GM23338 (cell line): ENCODE results near the gene BZW2. TPM values are rescaled to one million over a fixed set of nuclear protein-coding genes. Genes with fewer than 3 reads are reported as not detected.

Experiments used
- ATAC-seq: fragments of 200-7000 bp; cut with Tn5 transposase; 3 replicates; pipeline ENCODE4 v1.9.1; 2020
- DNase-seq: peaks from one replicate; pipeline ENCODE4 v3.0.0-alpha.2; 2015; ENCODE audit warnings: low spot score
- H2AFZ ChIP-seq: fragments of 200-600 bp; sonication (generic); 2 replicates; pipeline ENCODE4 v1.8.0; 2016; ENCODE audit warnings: antibody characterized with exemption, mild to moderate bottlenecking, moderate library complexity
- H3F3A ChIP-seq: fragments of 200-600 bp; sonication (generic); replicated peaks from 2 replicates; pipeline ENCODE4 v1.8.0; 2017; ENCODE audit warnings: antibody characterized with exemption, mixed run types, low read depth
- H3K27ac ChIP-seq: fragments of 200-600 bp; sonication (generic); 2 replicates; pipeline ENCODE4 v1.6.1; 2016; ENCODE audit warnings: low read depth
- H3K27me3 ChIP-seq: fragments of 200-600 bp; sonication (generic); 2 replicates; pipeline ENCODE4 v1.8.0; 2016; ENCODE audit warnings: mild to moderate bottlenecking, mixed run types, moderate library complexity; ENCODE audit not compliant: insufficient read depth
- H3K36me3 ChIP-seq: fragments of 200-600 bp; sonication (generic); 2 replicates; pipeline ENCODE4 v1.8.0; 2016; ENCODE audit warnings: mild to moderate bottlenecking; ENCODE audit not compliant: insufficient read depth
- H3K4me1 ChIP-seq: fragments of 200-600 bp; sonication (generic); 2 replicates; pipeline ENCODE4 v1.8.0; 2016; ENCODE audit warnings: mild to moderate bottlenecking, moderate library complexity; ENCODE audit not compliant: insufficient read depth
- H3K4me2 ChIP-seq: fragments of 200-600 bp; sonication (generic); 2 replicates; pipeline ENCODE4 v1.7.1; 2017; ENCODE audit warnings: mixed run types
- H3K4me3 ChIP-seq: fragments of 200-600 bp; sonication (generic); 2 replicates; pipeline ENCODE4 v1.6.1; 2016; ENCODE audit warnings: mixed run types
- H3K79me2 ChIP-seq: fragments of 200-600 bp; sonication (generic); replicated peaks from 2 replicates; pipeline ENCODE4 v1.8.0; 2017; ENCODE audit warnings: mild to moderate bottlenecking; ENCODE audit not compliant: insufficient read depth
- H3K9me2 ChIP-seq: fragments of 200-600 bp; sonication (generic); 2 replicates; pipeline ENCODE4 v1.8.0; 2017; ENCODE audit not compliant: insufficient read depth
- H4K20me1 ChIP-seq: fragments of 200-600 bp; sonication (generic); replicated peaks from 2 replicates; pipeline ENCODE4 v1.8.0; 2017; ENCODE audit warnings: mild to moderate bottlenecking; ENCODE audit not compliant: insufficient read depth
- H3K27ac Mint-ChIP-seq: 2 replicates; pipeline ENCODE4 v1.8.0; 2020; ENCODE audit warnings: inconsistent platforms, mild to moderate bottlenecking, moderate library complexity, mixed read lengths
- H3K27me3 Mint-ChIP-seq: 3 replicates; pipeline ENCODE4 v1.8.0; 2022; ENCODE audit warnings: low read depth, mild to moderate bottlenecking, moderate library complexity, mixed read lengths, inconsistent platforms; ENCODE audit not compliant: insufficient read depth, poor library complexity
- H3K36me3 Mint-ChIP-seq: 3 replicates; pipeline ENCODE4 v1.8.0; 2021; ENCODE audit warnings: low read depth, mild to moderate bottlenecking, inconsistent platforms, moderate library complexity, mixed read lengths
- H3K4me1 Mint-ChIP-seq: 3 replicates; pipeline ENCODE4 v1.8.0; 2020; ENCODE audit warnings: mild to moderate bottlenecking, inconsistent platforms, mixed read lengths
- H3K4me3 Mint-ChIP-seq: 3 replicates; pipeline ENCODE4 v1.8.0; 2021; ENCODE audit warnings: moderate library complexity, mild to moderate bottlenecking, inconsistent platforms, mixed read lengths
- H3K9me3 Mint-ChIP-seq: 3 replicates; pipeline ENCODE4 v1.8.0; 2020; ENCODE audit warnings: moderate library complexity, mild to moderate bottlenecking, inconsistent platforms, mixed read lengths
- CREB1 ChIP-seq: fragments of 250-450 bp; sonication (Bioruptor Pico); IDR thresholded peaks from 2 replicates; pipeline ENCODE4 v1.5.0; 2020; ENCODE audit warnings: low read depth, mild to moderate bottlenecking, moderate library complexity
- ETS1 ChIP-seq: IDR thresholded peaks from 2 replicates; pipeline ENCODE4 v1.6.1; 2016; ENCODE audit warnings: antibody characterized with exemption
- EZH2 ChIP-seq: fragments of 200-600 bp; sonication (generic); IDR thresholded peaks from one replicate; pipeline ENCODE4 v1.8.0; 2017; ENCODE audit warnings: antibody characterized with exemption, mild to moderate bottlenecking, low read depth; ENCODE audit not compliant: unreplicated experiment
- EZH2phosphoT487 ChIP-seq: fragments of 200-600 bp; sonication (generic); IDR thresholded peaks from one replicate; pipeline ENCODE4 v1.8.1; 2018; ENCODE audit warnings: antibody characterized with exemption; ENCODE audit not compliant: unreplicated experiment
- JUNB ChIP-seq: IDR thresholded peaks from one replicate; pipeline ENCODE4 v1.6.1; 2016; ENCODE audit warnings: antibody characterized with exemption; ENCODE audit not compliant: unreplicated experiment
- NANOG ChIP-seq: IDR thresholded peaks from 2 replicates; pipeline ENCODE4 v1.6.1; 2016; ENCODE audit warnings: antibody characterized with exemption, borderline replicate concordance
- REST ChIP-seq: IDR thresholded peaks from one replicate; pipeline ENCODE4 v1.6.1; 2018; ENCODE audit warnings: antibody characterized with exemption; ENCODE audit not compliant: unreplicated experiment
- STAT1 ChIP-seq: IDR thresholded peaks from one replicate; pipeline ENCODE4 v1.6.1; 2016; ENCODE audit warnings: antibody characterized with exemption; ENCODE audit not compliant: unreplicated experiment
- ZNF331 ChIP-seq: fragments of 250-450 bp; sonication (Bioruptor Pico); IDR thresholded peaks from 2 replicates; pipeline ENCODE4 v1.5.0; 2020; ENCODE audit warnings: low read depth, mild to moderate bottlenecking, moderate library complexity
- ZNF462 ChIP-seq: fragments of 250-450 bp; sonication (Bioruptor Pico); IDR thresholded peaks from 2 replicates; pipeline ENCODE4 v1.5.0; 2020; ENCODE audit warnings: mild to moderate bottlenecking, moderate library complexity
- polyA plus RNA-seq: library from polyadenylated mRNA; unstranded; fragments of >200 nt; fragmentation: Nextera tagmentation; extraction: Ambion mirVana; gene quantifications from 2 replicates; pipeline ENCODE4 v1.2.1, GENCODE V29; 2016
- total RNA-seq: library from RNA; depleted of rRNA; stranded (reverse); fragments of >200 nt; shearing (Covaris generic); gene quantifications from 2 replicates; pipeline ENCODE4 v1.2.3, GENCODE V29; 2014

BZW2 gene
- total and polyA plus RNA-seq, 2 experiments from 2014 or later = 88.8 to 108 TPM

- Histone ChIP-seq H3K27ac (no peak overlapping the region), H3K4me3 (no peak overlapping the region), H3F3A (no peaks in the 10 kb centered on the region), H2AFZ (no peak overlapping the region), H3K36me3 (no peaks in the 10 kb centered on the region), H3K4me2 (no peak overlapping the region), H3K27me3 (no peaks in the 10 kb centered on the region), H3K9me2 (no peaks in the 10 kb centered on the region), H3K79me2 (no peaks in the 10 kb centered on the region), H4K20me1 (no peaks in the 10 kb centered on the region), H3K4me1 (0 out of 2 replicates have a peak, but pooled peaks cover 5% of the 10 kb centered on the region)
- ATAC-seq (no peak), DNase-seq (no peak)
- Mint-ChIP-seq H3K4me3 (no peak overlapping the region), H3K36me3 (no peaks in the 10 kb centered on the region), H3K27ac (no peak overlapping the region), H3K9me3 (no peaks in the 10 kb centered on the region), H3K4me1 (peaks cover 7% of the 10 kb centered on the region; the same call in 2 of the 3 replicates), H3K27me3 (peaks cover 2% of the 10 kb centered on the region)
- no peak for TF ChIP-seq ZNF462 (CRISPR knock-in tag)
Measured at GRCh38 chr7:16719699-16720098, 73.7 kb downstream of the BZW2 start.

GRCh38 chr7:16721541-16721940, 75.6 kb downstream of the BZW2 start:
- Mint-ChIP-seq H3K36me3 (no peaks in the 10 kb centered on the region), H3K27me3 (peaks cover 2% of the 10 kb centered on the region), H3K4me3 (no peak overlapping the region), H3K9me3 (no peaks in the 10 kb centered on the region), H3K27ac (no peak overlapping the region), H3K4me1 (peaks cover 7% of the 10 kb centered on the region; the same call in 2 of the 3 replicates)
- DNase-seq = no peak
- no peaks in the 10 kb centered on the region for H3K79me2 ChIP-seq
- no peak overlapping the region for H3K4me3 ChIP-seq
- 0 out of 2 replicates have a peak, but pooled peaks cover 5% of the 10 kb centered on the region for H3K4me1 ChIP-seq
- H3K27ac ChIP-seq = no peak overlapping the region
- no peaks in the 10 kb centered on the region for H3K9me2 ChIP-seq
- no peak overlapping the region for H3K4me2 ChIP-seq
- no peaks in the 10 kb centered on the region for H3K27me3 ChIP-seq
- H3F3A ChIP-seq = no peaks in the 10 kb centered on the region
- H2AFZ ChIP-seq = no peak overlapping the region
- H4K20me1 ChIP-seq = no peaks in the 10 kb centered on the region
- H3K36me3 ChIP-seq = no peaks in the 10 kb centered on the region
- no peak for ATAC-seq
- TF ChIP-seq NANOG = no peak
- TF ChIP-seq JUNB = no peak
- no peak for TF ChIP-seq CREB1
- no peak for TF ChIP-seq EZH2phosphoT487
- TF ChIP-seq STAT1 = no peak
- TF ChIP-seq EZH2 = no peak
- TF ChIP-seq ETS1 = no peak
- TF ChIP-seq ZNF331 (CRISPR knock-in tag) = no peak
- TF ChIP-seq REST = no peak
